WTC11 (cell line): ENCODE results near the gene RTL1.

Experiments
- ESRRA ChIP-seq: sonication (generic); formaldehyde crosslinking; IDR thresholded peaks from 2 replicates; pipeline ENCODE4 v1.8.1; 2022; ENCODE audit warnings: mild to moderate bottlenecking, missing genetic modification reagents, borderline replicate concordance
- MYBL2 ChIP-seq: sonication (generic); formaldehyde crosslinking; IDR thresholded peaks from 2 replicates; pipeline ENCODE4 v1.8.1; 2023; ENCODE audit warnings: mild to moderate bottlenecking, moderate library complexity, missing genetic modification reagents
- SP1 ChIP-seq: sonication (generic); formaldehyde crosslinking; conservative IDR thresholded peaks from 2 replicates; pipeline ENCODE4 v1.8.1; 2022; ENCODE audit warnings: missing genetic modification reagents
- TF ChIP-seq, protein P1 (sequence below): fragments of 200-600 bp; IDR thresholded peaks from 2 replicates; pipeline ENCODE4 v1.8.0; 2022; ENCODE audit warnings: antibody characterized with exemption
- TF ChIP-seq, protein P2 (sequence below): sonication (generic); formaldehyde crosslinking; IDR thresholded peaks from 2 replicates; pipeline ENCODE4 v1.8.1; 2023; ENCODE audit warnings: mild to moderate bottlenecking, missing genetic modification reagents, moderate library complexity

DNA sequence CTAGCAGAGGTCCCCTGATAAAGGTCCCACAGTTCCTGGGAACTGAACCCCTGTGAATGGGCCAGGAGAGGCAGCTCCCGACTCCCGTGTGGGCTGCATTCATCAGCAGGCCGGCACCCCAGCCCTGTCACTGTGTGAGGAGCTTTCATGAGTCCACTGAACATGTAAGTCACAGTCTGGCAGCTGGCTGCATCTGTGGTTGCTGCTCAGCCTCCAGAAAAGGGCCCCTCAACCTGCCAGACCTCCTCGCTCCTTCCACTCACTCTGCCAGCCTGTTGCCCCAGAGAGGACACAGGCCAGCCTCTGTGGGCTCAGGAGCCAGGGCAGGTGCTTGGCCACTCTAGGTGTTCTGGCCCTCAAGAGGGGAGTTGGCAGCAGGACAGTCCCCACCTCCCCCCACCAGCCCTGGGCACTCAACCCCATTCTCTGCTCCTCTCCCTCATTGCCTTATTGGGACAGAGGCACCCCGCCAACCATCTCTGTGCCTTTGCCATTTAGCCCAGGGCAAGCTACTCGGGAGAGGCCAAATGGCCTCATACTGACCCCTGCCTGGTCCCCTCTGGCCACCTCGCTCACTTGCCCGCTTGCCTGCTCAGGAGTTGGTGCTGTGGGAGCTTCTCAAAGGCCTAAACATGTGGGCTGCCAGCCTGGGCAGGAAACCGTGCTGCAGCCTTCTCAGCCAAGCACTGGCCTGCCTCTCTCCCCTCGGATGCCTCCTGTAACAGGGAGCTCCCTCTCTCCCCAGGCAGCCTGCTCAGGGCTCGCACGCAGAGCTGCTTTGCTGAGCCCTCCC, 1.9 kb downstream of the RTL1 start:
- no peak for TF ChIP-seq SP1 (CRISPR knock-in tag)
- TF ChIP-seq, protein P1, sequence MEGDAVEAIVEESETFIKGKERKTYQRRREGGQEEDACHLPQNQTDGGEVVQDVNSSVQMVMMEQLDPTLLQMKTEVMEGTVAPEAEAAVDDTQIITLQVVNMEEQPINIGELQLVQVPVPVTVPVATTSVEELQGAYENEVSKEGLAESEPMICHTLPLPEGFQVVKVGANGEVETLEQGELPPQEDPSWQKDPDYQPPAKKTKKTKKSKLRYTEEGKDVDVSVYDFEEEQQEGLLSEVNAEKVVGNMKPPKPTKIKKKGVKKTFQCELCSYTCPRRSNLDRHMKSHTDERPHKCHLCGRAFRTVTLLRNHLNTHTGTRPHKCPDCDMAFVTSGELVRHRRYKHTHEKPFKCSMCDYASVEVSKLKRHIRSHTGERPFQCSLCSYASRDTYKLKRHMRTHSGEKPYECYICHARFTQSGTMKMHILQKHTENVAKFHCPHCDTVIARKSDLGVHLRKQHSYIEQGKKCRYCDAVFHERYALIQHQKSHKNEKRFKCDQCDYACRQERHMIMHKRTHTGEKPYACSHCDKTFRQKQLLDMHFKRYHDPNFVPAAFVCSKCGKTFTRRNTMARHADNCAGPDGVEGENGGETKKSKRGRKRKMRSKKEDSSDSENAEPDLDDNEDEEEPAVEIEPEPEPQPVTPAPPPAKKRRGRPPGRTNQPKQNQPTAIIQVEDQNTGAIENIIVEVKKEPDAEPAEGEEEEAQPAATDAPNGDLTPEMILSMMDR = no peak
- TF ChIP-seq ESRRA = no peak
- TF ChIP-seq, protein P2, sequence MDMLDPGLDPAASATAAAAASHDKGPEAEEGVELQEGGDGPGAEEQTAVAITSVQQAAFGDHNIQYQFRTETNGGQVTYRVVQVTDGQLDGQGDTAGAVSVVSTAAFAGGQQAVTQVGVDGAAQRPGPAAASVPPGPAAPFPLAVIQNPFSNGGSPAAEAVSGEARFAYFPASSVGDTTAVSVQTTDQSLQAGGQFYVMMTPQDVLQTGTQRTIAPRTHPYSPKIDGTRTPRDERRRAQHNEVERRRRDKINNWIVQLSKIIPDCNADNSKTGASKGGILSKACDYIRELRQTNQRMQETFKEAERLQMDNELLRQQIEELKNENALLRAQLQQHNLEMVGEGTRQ (CRISPR knock-in tag) = no peak
- TF ChIP-seq MYBL2 (CRISPR knock-in tag) = no peak
